Choroid plexus epithelial cell (primary cell): ENCODE data around the gene BRD7.

Experiments used
- DNase-seq: peaks from one replicate; pipeline ENCODE4 v3.0.0-alpha.2; 2010; ENCODE audit warnings: low read depth
- H3K4me3 ChIP-seq: 2 replicates; pipeline ENCODE4 v1.5.1; 2011; ENCODE audit warnings: low read depth, mild to moderate bottlenecking, control low read depth, low read length, moderate library complexity
- TF ChIP-seq, protein P1 (sequence below): conservative IDR thresholded peaks from 2 replicates; pipeline ENCODE4 v1.5.1; 2011; ENCODE audit warnings: low read depth, mild to moderate bottlenecking, control low read depth, inconsistent platforms, low read length, moderate library complexity

Gene BRD7

DNA sequence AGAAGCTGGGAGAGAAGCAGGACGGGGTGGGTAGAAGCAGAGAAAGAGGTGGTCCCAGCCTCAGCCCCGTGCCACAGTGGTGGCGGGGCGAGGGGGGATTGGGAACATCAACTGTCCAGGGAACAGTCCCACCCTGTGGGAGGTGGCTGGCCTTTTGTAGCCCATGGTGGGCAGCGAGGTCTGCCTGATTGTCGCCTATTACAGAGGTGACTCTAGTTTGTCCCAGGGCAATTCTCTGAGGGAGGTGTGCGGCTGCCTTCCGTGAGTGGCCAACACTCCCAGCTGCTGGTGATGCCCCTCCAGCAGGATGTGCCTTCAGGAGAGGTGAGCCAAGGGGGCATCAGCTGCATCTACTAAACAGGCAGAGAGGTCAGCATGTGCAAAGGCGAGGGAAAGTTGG, 5.0 kb upstream of the BRD7 start:
- H3K4me3 ChIP-seq = no peak overlapping the region
- TF ChIP-seq, protein P1, sequence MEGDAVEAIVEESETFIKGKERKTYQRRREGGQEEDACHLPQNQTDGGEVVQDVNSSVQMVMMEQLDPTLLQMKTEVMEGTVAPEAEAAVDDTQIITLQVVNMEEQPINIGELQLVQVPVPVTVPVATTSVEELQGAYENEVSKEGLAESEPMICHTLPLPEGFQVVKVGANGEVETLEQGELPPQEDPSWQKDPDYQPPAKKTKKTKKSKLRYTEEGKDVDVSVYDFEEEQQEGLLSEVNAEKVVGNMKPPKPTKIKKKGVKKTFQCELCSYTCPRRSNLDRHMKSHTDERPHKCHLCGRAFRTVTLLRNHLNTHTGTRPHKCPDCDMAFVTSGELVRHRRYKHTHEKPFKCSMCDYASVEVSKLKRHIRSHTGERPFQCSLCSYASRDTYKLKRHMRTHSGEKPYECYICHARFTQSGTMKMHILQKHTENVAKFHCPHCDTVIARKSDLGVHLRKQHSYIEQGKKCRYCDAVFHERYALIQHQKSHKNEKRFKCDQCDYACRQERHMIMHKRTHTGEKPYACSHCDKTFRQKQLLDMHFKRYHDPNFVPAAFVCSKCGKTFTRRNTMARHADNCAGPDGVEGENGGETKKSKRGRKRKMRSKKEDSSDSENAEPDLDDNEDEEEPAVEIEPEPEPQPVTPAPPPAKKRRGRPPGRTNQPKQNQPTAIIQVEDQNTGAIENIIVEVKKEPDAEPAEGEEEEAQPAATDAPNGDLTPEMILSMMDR = no peak
- no peak for DNase-seq

DNA sequence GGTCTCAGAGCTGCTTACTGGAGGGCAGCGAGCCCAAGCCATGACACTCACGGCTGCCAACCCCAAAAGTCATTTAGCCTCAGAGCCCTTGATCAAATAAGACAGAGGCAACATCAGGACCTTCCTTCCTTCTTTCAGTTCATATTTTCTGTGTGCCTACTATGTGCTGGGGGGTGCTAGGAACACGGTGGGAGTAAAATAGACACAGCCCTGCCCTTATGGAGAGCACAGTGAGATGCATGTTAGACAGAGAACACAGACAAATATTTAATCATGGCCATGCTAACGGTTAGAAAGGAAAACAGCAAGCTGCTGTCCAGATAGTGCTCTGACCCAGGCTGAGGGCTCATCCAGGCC, 4.5 kb upstream of the BRD7 start:
- TF ChIP-seq, protein P1 = no peak
- no peak overlapping the region for H3K4me3 ChIP-seq
- DNase-seq = no peak

DNA sequence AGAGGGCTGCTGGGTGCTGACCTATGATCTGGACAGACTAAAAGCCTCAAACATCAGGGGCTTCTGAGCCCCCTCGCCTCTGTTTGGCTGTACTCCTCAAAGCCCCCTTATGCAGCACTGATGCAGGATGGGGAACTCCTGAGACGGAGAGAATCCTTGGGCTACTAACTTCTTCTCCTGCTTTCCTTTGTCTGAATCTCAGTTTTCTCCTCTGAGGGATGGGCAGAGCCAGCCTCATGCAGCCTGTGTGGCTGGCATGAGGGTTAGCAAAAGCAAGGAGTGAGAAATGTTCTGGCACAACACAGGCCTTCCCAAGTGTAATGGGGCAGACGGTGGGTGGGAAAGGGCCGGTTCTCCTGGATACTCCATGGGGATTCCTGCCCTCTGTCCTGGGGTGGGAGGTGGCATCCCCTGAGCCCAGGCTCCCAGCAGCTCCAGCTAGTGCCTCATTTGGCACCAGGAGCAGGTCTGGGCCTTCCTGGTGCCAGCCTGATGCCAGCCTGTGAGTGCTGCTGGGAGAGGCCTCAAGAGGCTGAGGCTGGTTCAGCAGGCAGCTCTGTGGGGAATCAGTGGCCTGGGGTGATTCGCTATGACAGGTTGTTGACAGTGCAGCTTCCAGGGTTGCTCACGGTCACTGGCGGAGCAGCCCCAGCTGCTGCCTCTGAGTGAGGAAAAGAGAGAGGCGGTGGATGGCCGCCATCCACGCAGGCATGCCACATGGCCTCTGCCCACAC, 4.0 kb upstream of the BRD7 start:
- H3K4me3 ChIP-seq = no peak overlapping the region
- no peak for DNase-seq
- TF ChIP-seq, protein P1 = no peak

DNA sequence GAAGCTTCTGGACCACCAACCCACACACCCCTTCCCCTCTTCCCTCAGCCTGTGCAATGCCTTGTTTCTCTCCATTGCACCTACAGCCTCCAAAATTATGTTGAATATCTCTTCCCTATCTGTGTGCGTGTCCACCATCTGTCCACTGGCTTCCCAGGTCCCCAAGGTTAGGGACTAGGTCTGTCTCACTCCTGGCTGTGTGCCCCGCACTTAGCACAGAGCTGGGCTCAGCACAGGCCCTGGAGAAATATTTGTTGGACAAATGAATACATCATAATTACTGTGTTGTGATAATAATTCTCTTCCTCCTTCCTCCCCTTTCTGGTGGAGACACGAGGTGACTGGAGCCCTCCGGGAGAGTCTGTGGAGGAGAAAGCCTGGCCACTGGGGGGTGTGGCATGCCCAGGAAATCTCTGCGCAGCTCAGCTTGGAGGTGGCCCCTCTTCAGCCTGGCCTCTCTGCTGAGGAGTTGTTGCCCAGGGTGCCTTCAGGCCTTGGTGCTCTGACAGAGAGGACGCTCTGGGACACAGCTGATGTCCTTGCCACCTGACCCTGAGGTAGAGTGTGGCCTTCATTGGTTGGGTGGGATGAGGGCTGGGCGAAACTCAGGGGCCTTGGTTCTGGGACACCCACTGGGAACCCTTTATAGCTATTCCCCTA, 3.3 kb upstream of the BRD7 start:
- DNase-seq = peak; percentile 58
- TF ChIP-seq, protein P1 = peak; percentile 70
- no peak overlapping the region for H3K4me3 ChIP-seq

DNA sequence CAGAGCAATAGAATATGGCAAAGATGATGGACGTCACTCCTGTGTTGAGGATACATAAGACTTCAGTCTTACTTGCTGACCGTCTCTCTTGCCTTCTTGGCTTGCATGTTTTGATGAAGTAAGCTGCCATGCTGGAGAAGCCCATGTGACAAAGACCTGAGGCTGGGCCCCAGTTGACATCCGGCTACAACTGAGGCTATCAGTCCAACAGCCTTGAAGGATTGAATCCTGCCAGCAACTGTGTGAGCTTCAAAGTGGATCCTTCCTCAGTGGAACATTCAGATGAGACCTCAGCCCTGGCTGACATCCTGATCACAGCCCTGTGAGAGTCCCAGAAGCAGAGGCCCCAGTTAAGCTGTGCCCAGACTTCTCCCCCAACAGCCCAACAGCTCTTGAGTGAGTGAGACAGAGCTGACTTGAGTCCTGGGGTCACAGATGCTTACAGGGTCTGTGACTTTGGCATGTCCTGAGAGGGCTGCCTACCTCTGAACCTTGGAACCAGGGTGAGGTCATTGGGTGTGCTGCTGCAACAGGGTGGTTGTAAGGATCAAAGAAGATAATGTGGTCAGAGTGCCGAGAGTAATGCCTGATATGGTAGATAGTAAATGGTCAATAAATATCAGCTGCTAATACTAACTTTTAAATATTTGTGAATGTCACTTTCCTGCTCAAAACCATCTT, 2.4 kb upstream of the BRD7 start:
- TF ChIP-seq, protein P1 = no peak
- H3K4me3 ChIP-seq = no peak overlapping the region
- no peak for DNase-seq

DNA sequence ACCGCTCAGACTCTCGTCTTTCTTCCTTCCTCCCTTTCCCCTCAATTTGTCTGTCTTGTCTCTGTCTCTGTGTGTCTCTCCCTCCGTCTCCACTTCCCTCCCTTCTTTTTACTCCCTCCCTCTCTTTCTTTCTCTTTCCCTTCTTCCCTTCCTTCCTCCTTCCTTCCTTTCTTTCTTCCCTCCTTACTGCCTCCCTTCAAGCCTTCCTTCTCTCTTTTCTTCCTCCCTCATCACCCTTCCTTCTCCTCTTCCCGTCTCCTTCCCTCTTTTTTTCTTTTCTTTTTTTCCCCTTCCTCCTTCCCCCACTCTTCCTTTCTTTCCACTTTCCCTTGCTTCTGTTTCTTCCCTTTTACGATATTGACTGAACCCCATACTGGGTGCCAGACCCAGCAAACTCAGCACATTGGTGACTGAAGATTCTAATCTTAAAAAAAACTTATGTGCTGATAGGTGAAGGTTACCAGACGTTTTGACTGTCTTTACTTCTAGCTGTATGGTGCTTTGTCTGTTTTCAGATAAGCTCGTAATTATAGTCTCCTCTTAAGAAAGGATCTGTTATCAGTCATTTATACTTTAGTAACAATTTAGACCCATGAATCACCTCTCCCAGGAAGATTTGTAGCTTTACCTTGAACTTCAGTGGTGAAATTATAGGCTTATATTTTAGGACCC, 481 bp upstream of the BRD7 start:
- peak overlapping the region; percentile 50 for H3K4me3 ChIP-seq
- no peak for DNase-seq
- TF ChIP-seq, protein P1 = no peak
